DMS 273 treated with DMSO at 0.1 percent for 48 hours (cell line): ENCODE measurements around the gene SCN1B.
"Not testable (repeated sequence)": the region's sequence is repeated elsewhere in the genome, so short reads cannot be mapped to it uniquely, and the experiment has no call there.

Source experiments
- DNase-seq: peaks from one replicate; lab custom pipeline; 2025; lab: John Stamatoyannopoulos, UW

The SCN1B gene

DNA sequence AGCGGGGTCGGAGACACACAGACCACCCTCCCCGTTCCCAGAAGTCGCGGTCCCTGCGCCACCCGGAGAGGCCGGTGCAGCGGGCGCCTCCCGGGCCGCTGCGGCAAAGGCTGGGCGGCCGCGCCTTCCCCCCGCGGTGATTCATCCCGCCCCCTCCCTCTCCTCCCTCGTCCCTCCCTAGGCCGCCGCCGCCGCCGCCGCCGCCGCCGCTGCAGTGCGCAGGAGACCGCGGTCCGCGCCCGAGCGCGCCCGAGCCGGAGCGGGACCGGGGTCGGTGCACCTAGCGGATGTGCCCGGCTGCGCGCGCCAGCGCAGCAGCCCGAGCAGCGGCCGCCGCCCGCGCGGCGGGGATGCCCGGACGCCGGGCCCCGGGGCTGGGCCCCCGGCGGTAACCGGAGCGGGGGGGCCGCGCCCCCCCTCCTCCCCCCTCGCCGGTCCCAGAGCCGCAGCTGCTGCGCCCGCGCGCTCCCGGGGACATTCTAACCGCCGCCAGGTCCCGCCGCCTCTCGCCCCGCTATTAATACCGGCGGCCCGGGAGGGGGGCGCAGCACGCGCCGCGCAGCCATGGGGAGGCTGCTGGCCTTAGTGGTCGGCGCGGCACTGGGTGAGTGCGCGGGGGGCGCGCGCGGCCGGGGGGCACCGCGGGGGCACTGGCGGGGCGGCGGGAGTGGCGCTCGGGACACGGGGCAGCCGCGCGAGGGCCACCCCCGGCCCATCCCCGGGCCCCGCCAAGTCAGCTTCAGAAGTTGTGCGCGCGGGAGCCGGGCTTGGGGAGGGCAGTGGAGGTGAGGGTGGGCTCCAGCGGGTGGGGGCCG, at the start of gene SCN1B:
Gene SCN1B (plus strand): TSS at position 214 of the 815 bp plus-strand sequence. CDS start 351 bp downstream, at position 565.
- peak; percentile 12 for DNase-seq

DNA sequence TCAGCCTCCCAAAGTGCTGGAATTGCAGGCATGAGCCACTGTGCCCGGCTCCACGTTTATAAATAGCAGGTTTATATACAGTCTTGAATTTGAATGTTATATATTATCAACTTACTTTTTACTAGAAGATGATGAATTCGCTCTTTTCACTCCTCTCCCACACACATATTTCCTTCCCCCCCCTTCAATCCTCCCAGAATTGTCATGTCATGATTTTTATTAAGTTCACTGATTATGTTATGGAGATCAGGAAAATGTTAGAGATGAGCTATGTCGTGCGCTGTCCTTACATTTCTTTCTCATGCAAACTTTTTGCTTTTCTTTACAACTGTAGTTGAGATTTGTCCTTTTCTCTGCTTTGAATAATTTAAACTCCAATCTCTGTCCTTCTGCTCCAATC, 48.0 kb upstream of the SCN1B start:
- DNase-seq: no peak

DNA sequence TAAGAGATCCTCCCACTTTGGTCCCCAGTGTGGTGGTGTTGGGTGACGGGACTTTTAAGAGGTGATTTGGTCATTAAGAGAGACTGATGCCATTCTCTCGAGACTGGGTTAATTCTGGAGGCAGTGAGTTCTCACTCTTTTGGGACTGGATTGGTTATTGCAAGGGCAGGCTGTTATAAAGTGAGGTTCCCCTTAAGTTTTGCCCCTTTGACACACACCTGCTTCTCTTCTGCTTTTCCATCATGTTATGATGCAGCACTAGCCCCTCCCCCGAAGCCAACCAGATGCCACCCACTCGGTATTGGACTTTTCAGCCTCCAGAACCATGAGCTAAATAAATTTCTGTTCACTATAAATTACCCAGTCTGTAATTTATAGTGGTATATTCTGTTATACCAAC, 46.5 kb upstream of the SCN1B start:
- DNase-seq: no peak

DNA sequence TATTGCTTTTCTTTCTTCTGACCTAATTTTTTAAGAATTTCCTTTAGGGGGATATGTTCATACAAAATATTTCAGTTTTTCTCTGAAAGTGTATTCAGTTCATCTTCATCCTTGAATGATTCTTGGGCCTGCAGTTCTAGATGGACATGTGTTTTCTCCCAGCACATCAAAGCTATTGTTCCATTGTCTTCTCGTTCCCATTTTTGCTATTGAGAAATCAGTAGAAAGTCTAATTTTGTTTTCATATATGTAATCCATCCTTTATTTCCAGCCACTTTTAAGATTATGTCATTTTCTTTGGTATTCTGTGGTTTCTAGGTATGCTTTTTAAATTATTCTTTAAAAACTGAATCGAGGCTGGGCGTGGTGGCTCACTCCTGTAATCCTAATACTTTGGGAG, 46.0 kb upstream of the SCN1B start:
- DNase-seq: no peak

DNA sequence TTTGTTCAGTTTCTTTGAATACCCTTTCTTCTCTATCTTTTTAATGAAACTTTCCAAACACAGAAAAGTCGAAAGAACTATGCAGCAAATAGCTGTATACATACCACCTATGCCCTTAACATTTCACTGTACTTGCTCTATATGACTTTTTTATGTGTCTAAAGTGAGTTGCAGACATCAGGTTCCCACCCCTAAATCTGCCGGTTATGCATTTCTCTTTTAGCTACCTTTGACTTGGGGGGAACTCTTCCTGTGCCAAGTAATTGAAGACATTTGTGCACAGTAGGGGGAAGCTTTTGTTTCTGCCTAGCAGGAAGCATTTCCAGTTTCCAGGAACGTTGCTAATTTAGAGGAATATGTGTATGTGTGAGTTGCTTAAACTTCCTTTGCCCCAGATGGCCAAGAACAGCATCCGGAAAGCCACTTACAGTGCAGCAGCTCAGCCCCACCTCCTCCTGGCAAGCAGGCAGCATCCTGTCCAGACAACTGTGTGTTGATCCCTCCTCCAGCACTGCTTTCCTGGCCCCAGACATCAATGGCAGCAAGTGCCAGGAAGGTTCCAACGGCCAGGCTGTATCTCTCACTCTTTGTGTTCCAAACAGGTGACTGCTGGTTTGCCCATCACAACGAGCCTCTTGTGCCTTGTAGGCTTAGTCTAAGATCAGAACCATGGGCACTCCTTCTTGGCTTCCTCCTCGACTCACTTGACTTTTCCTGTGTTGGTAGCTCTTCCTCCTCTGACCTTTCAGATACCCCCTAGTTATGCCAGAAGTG, 44.8 kb upstream of the SCN1B start:
- no peak for DNase-seq

DNA sequence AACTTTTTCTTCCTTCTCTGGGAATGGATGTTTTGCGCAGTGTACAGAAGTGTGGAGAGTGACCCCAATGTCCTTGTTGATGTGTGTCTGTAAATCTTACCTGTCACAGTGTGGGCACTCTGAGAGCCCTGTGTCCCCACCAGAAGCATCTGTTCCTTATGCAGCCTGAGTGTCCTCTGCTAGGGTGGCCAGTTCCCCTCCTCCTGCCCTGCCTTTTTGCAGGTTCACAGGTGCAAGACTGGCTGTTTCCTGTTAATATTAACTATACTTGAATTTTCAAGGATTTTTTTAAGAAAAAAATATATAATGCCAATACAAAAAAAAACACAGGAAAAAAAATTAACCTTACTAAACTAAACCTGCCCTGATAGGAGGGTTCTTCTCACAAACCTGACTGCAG, 42.2 kb upstream of the SCN1B start:
- DNase-seq: no peak

DNA sequence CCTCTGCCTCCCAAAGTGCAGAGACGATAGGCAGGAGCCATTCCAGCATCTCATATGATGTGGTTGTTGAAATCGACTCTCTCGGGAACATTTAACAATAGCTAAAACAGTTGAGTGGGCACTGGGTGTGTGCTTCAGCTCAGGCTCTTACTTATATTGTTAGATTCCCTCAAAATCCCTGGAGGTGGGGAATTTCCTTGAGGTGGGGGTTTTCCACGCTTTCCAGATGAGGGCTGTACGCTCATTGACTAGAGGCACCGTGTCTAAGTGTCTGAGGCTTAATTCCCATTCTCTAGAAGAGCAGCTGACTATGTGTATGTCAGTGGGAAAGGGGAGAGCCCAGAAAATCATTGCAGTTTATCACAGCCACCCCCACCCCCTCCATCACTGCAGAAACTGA, 41.0 kb upstream of the SCN1B start:
- DNase-seq: no peak

DNA sequence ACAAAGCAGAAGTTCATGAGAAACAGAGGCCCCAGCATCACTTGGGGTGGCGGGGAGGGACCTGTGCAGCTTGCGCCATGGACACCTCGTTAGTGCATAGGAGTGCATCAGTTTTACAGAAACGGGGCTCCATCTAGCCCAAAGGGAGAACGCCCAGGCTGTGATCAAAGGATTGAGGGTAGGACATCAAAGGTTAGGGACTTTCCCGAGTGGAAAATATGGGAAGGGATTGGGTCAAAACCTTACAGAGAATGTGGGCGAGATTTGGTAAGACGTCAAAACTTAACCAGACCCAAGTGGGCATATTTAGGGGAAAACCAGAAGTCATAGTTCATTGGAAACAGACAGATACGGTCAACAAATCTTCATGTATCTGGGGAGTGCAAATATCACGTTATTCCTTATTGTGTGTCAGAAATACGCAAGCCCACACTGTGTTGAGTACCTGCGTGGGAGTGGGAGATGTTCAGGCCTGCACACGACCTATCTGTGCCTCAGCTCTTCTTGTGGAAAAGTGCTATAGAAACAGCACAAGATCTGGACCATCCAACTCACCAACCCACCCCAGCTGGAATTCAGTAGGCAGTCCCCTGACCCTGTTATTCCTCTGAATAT, 39.6 kb upstream of the SCN1B start:
- DNase-seq: no peak

DNA sequence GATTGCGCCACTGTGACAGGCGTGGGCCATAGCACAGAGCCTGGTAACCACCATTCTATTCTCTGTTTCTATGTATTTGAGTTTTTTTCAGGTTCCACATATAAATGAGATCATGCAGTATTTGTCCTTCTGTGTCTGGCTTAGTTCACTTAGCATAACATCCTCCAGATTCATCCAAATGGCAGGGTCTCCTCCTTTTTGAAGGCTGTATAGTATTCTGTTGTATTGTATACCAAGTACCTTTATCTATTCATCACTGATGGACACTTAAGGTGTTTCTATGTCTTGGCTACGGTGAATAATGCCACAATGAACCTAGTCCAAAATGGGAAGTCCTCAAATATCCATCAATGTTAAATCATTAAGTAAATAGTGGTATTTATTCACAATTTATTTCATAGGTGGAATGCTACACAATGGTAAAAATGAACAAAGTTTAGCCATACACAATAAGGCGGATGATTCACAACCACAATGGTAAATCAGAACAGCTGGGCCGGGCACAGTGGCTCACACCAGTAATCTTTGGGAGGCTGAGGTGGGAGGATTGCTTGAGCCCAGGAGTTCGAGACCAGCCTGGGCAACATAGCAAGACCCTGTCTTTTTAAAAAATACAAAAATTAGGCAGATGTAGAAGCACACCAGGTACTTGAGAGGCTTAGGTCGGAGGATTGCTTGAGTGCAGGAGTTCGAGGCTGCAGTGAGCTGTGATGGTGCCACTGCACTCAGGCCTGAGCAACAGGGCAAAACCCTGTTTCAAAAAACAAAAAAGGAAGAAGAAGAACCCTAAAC, 38.5 kb upstream of the SCN1B start:
- DNase-seq: no peak

DNA sequence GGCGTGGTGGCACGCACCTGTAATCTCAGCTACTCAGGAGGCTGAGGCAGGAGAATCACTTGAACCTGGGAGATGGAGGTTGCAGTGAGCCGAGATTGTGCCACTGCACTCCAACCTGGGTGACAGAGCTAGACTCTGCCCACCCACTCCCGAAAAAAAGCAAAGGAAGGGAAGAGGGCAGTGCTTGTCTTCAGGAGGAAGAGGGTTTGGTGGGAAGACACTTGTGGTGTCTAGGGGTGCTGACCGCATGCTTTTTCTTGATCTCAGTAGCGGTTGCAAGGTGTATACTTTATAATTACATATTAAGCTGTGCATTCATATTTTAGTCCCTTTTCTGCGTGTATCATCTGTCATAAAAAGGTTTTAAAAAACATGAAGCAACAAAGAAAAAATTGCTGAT, 37.7 kb upstream of the SCN1B start:
- not testable (repeated sequence) for DNase-seq

DNA sequence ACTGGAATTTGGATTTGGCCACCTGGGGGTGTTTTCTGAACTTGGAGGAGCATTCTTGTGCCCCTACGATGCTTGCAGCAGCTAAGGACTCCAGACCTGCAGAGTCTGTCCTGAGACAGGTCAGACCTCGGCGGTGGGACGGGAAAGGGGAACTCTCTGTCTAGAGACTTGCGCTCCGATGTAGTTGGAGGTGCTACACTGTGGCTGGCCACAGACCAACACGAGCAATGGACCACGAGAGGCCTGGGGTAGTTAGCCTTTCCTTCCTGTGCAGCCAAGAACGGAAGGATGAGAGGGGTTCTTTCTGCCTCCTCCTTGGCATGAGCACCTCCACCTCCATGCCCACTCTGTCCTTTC, 36.0 kb upstream of the SCN1B start:
- DNase-seq: no peak

DNA sequence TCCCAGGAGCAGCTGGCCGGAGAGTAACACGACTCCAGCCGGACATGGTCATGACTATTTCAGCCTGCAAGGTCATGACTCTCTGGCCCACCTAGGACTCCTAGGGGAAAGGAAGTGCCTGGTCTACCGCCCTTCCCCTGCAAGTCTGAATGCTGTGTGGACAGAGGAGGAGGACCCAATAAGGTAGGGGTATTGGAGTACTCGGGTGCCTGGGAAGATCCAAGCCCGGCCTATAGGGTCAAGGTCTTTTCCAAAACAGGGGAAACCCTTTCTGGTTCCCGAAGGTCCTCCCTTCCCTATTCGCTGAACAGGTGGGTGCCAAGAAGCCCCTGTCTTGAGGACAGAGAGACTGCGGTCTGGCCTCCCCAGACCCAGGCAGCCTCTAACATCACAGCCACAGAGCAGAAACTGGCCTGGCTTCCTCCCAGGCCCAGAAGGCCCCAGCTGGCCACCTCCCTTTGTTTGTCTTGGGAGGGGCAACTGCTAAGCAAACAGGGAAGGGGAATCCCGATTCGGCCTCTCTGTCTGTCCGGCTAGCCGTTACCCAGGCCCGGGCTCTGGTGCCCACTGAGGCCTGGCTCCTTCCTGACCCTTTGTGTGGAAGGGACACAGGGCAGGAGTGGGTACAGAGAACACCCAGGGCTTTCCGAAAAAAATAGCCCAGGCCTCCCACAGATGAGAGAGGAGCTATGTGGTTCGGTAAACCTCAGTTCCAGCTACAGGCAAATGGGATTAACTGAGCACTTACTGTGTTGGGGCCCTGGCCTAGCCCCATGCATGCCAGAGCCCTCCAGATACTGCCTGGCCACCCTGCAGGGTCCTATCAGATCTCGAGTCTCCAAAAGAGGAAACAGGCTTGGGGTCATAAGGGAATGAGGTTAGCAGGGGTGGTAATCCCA, 35.4 kb upstream of the SCN1B start:
- no peak for DNase-seq

DNA sequence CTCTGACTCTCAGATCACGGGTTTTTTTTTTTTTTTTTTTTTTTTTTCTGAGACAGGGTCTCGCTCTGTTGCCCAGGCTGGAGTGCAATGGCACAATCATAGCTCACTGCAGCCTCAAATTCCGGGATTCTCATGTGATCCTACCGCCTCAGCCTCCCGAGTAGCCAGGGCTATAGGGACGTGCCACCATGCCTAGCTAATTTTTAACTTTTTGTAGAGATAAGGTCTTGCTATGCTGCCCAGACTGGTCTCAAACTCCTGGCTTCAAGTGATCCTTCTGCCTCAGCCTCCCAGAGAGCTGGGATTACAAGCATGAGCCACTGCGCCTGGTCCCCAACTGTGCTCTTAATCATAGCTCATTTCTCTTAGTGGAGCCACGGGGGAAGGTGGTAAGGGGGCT, 34.7 kb upstream of the SCN1B start:
- DNase-seq: no peak

DNA sequence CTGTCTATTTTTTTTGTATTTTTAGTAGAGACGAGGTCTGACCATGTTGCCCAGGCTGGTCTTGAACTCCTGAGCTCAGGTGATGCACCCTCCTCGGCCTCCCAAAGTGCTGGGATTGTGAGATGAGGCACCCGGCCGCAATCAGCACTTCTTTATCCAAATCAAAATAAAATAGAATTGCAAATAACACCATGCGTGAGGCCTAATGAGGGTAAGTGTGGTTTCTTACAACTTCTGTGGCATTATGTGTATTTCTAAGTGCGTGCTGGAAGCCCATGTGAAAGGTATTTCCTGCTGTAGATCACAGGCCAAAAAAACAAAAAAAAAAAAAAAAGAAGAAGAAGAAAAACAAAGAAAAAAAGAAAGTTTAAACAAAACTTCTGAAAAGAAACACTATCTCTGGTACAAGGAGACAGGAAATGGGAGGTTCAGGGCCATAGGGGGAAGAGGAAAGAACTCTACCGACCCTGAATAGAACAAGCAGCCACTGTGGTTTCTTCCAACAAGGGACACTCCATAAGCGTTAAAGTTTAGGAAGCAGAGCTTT, 33.1 kb upstream of the SCN1B start:
- no peak for DNase-seq

DNA sequence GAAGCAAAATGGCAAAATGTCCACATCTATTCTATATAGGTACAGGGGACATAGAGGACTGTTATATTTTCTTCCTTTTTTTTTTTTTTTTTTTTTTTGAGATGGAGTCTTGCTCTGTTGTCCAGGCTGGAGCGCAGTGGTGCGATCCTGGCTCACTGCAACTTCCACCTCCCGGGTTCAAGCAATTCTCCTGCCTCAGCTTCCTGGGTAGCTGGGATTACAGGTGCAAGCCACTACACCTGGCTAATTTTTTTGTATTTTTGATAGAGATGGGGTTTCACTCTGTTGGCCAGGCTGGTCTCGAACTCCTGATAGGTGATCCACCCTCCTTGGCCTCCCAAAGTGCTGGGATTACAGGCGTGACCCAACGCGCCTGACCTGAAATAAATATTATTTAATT, 32.0 kb upstream of the SCN1B start:
- DNase-seq: not testable (repeated sequence)

DNA sequence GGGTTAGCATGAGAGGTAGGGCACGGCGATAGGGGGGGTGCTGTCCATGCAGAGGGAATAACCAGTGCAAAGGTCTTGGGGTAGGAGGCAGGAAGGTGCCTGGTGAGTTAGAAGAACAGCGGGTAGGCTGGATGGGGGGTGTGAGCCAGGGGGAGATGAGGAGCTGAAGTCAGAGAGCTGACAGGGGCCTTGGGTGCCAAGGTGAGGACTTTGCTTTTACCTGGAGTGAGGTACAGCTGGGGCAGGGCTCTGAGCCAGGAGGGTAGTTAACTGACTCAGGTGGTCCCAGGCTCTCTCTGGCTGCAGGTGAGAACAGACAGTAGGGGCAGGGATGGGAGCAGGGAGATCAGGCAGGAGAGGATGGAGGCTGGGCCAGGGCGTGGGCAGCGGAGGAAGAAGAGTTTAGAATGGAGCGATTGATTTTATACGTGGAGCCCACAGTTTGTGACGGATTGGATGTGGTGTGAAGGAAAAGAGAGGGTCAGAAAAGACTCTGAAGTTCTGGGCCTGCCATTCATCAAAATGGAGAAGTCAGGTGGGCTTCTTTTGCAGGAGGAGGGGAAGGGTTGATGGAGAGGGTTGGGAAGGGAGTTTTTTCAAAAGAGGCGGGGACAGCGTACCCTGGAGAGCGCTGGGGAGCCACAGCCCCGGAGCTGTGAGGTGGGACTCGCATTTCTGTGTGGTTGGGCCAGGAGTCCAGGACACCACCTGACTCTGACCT, 31.3 kb upstream of the SCN1B start:
- DNase-seq: no peak

DNA sequence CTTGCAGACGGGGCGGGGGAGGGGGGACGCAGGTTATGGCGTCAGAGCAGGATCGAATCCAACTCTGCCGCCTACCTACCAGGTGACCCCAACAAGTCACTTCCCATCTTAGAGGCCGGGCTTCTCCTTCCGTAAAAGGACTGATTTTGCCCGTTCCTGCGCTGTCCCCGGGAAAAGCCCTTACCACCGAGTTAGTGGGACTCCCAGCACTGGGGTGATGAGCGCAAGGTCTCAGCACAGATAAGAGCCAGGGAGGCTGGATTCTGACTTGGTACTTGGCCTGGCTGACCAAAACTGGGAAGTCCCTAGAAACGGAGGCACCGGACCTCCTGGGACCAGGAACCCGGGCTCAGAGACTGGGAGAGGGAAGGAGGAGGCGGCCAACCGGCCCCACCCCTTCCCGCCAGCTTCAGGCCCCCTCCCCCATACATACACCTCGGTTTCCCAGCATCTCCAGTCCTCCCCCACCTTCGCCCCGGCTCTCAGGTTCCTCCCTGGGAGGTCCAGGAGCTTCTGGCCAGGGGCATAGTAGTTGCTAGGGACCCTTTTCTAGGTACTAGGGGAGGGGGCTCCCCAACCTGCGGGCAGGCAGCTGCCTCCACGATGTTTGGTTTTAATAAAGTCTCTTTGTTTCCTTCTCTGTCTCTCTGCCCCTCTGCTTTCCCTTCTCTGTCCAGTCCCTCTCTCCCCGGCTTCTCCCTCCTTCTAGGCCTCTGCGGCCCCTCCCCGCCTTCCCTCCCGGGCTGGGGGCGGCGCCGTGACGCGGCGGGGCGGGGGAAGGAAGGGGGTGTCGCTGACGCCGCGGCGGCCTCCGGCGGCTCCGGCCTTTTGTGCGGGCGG, 30.6 kb upstream of the SCN1B start, which contains the start of gene GRAMD1A:
Gene GRAMD1A (plus strand): TSS at position 826 of the 840 bp plus-strand sequence. CDS start 156 bp downstream, outside the sequence.
- DNase-seq: peak; percentile 24

DNA sequence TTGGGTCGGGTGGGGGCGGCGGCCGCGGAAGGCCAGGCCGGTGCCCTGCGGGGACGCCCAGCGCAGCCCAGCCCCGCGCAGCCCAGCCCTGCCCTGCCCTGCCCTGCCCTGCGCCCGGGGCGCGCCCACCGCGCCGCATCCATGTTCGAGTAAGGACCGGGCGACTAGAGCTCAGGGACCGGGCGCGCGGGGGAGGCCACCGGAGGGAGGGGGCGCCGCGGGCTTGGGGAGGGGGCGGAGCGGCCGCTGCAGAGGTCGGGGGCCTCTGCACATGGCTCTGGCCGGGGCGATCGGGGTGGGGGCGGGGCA, 30.0 kb upstream of the SCN1B start:
- DNase-seq: no peak
